Measurements from ENCODE around the gene DCP1A.

DNA sequence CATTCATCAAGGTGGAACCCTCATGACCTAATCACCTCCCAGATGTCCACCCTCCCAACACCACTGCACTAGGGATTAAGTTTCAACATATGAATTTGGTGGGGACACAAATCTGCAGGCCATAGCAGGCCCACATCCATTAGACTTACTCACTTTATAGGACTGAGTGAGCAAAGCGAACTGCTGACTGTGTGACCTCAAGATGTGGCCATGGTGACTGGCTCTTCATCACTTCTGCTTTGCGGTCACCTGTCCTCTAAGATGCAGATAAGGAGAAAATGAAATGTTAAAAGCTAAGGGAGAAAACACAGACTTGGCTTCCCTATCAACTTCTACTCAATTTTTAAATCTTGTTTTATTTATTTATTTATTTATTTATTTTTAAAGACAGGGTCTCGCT lies 14.5 kb upstream of the DCP1A start:
- TF ChIP-seq, protein P1, sequence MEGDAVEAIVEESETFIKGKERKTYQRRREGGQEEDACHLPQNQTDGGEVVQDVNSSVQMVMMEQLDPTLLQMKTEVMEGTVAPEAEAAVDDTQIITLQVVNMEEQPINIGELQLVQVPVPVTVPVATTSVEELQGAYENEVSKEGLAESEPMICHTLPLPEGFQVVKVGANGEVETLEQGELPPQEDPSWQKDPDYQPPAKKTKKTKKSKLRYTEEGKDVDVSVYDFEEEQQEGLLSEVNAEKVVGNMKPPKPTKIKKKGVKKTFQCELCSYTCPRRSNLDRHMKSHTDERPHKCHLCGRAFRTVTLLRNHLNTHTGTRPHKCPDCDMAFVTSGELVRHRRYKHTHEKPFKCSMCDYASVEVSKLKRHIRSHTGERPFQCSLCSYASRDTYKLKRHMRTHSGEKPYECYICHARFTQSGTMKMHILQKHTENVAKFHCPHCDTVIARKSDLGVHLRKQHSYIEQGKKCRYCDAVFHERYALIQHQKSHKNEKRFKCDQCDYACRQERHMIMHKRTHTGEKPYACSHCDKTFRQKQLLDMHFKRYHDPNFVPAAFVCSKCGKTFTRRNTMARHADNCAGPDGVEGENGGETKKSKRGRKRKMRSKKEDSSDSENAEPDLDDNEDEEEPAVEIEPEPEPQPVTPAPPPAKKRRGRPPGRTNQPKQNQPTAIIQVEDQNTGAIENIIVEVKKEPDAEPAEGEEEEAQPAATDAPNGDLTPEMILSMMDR (IDR thresholded peaks at IDR 0.05), result no peak
- TF ChIP-seq JUND (IDR thresholded peaks at IDR 0.05) (no peak), EP300 (IDR thresholded peaks at IDR 0.05; ENCODE audit: borderline replicate concordance in 1 of 2, low read depth in 1 of 2, low read length in 1 of 2) (no peak), POLR2AphosphoS5 (IDR thresholded peaks at IDR 0.05; ENCODE audit: low read depth, low read length) (no peak), MXI1 (IDR thresholded peaks at IDR 0.05; ENCODE audit: low read depth, low read length) (no peak), TEAD4 (IDR thresholded peaks at IDR 0.05; ENCODE audit: borderline replicate concordance, insufficient read depth) (no peak), FOXJ3 (CRISPR knock-in tag; IDR thresholded peaks at IDR 0.05) (no peak), SMC3 (IDR thresholded peaks at IDR 0.05; ENCODE audit: low read depth, low read length) (no peak), SIN3A (IDR thresholded peaks at IDR 0.05; ENCODE audit: borderline replicate concordance, low read depth, low read length) (no peak)
- TF ChIP-seq, protein P2, sequence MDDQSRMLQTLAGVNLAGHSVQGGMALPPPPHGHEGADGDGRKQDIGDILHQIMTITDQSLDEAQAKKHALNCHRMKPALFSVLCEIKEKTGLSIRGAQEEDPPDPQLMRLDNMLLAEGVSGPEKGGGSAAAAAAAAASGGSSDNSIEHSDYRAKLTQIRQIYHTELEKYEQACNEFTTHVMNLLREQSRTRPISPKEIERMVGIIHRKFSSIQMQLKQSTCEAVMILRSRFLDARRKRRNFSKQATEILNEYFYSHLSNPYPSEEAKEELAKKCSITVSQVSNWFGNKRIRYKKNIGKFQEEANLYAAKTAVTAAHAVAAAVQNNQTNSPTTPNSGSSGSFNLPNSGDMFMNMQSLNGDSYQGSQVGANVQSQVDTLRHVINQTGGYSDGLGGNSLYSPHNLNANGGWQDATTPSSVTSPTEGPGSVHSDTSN (IDR thresholded peaks at IDR 0.05), result no peak
- TF ChIP-seq, protein P3, sequence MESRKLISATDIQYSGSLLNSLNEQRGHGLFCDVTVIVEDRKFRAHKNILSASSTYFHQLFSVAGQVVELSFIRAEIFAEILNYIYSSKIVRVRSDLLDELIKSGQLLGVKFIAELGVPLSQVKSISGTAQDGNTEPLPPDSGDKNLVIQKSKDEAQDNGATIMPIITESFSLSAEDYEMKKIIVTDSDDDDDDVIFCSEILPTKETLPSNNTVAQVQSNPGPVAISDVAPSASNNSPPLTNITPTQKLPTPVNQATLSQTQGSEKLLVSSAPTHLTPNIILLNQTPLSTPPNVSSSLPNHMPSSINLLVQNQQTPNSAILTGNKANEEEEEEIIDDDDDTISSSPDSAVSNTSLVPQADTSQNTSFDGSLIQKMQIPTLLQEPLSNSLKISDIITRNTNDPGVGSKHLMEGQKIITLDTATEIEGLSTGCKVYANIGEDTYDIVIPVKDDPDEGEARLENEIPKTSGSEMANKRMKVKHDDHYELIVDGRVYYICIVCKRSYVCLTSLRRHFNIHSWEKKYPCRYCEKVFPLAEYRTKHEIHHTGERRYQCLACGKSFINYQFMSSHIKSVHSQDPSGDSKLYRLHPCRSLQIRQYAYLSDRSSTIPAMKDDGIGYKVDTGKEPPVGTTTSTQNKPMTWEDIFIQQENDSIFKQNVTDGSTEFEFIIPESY (IDR thresholded peaks at IDR 0.05; ENCODE audit: borderline replicate concordance, low read depth), result no peak
- TF ChIP-seq, protein P4, sequence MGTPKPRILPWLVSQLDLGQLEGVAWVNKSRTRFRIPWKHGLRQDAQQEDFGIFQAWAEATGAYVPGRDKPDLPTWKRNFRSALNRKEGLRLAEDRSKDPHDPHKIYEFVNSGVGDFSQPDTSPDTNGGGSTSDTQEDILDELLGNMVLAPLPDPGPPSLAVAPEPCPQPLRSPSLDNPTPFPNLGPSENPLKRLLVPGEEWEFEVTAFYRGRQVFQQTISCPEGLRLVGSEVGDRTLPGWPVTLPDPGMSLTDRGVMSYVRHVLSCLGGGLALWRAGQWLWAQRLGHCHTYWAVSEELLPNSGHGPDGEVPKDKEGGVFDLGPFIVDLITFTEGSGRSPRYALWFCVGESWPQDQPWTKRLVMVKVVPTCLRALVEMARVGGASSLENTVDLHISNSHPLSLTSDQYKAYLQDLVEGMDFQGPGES (IDR thresholded peaks at IDR 0.05; ENCODE audit: low read depth, low read length), result no peak

Measured in SK-N-SH (cell line).